SU-DHL-6 (cell line): ENCODE measurements around the gene IGFLR1.

Source experiments
- H2AFZ ChIP-seq: fragments of 200-600 bp; sonication (generic); 2 replicates; pipeline ENCODE4 v1.6.1; 2014; ENCODE audit warnings: low read depth, mild to moderate bottlenecking, moderate library complexity, mixed read lengths, antibody characterized with exemption, low read length; ENCODE audit not compliant: severe bottlenecking
- H3F3A ChIP-seq: fragments of 200-600 bp; shearing (Covaris generic); 2 replicates; pipeline ENCODE4 v1.6.0; 2016; ENCODE audit warnings: antibody characterized with exemption, mild to moderate bottlenecking; ENCODE audit not compliant: insufficient read depth
- H3K27ac ChIP-seq: fragments of 200-600 bp; sonication (generic); 2 replicates; pipeline ENCODE4 v1.5.1; 2016; ENCODE audit warnings: low read depth, mild to moderate bottlenecking, low read length, moderate library complexity, mixed read lengths
- H3K27me3 ChIP-seq: fragments of 200-600 bp; sonication (generic), shearing (Covaris generic); 2 replicates; pipeline ENCODE4 v1.6.0; 2014; ENCODE audit warnings: mild to moderate bottlenecking, low read length
- H3K36me3 ChIP-seq: fragments of 200-600 bp; sonication (generic); 2 replicates; pipeline ENCODE4 v1.6.1; 2014; ENCODE audit warnings: mild to moderate bottlenecking, low read length, mixed read lengths
- H3K4me2 ChIP-seq: fragments of 300-600, 200-600 bp; shearing (Covaris generic), sonication (generic); 2 replicates; pipeline ENCODE4 v1.6.0; 2014; ENCODE audit warnings: low read length, low read depth, mild to moderate bottlenecking; ENCODE audit not compliant: poor library complexity, severe bottlenecking
- H3K4me3 ChIP-seq: fragments of 200-600 bp; sonication (generic); 2 replicates; pipeline ENCODE4 v1.5.1; 2014; ENCODE audit warnings: antibody characterized with exemption, low read length, mild to moderate bottlenecking, mixed read lengths; ENCODE audit not compliant: insufficient read depth, poor library complexity, severe bottlenecking
- H3K79me2 ChIP-seq: fragments of 200-600 bp; sonication (generic); 2 replicates; pipeline ENCODE4 v1.6.1; 2014; ENCODE audit warnings: mild to moderate bottlenecking, low read length, moderate library complexity; ENCODE audit not compliant: insufficient read depth
- H3K9ac ChIP-seq: fragments of 200-600 bp; sonication (generic); 2 replicates; pipeline ENCODE4 v1.7.0; 2014; ENCODE audit warnings: mild to moderate bottlenecking, low read length
- H3K9me2 ChIP-seq: fragments of 200-600 bp; sonication (generic); replicated peaks from 2 replicates; pipeline ENCODE4 v1.6.1; 2014; ENCODE audit warnings: low read length; ENCODE audit not compliant: insufficient read depth
- H3K9me3 ChIP-seq: fragments of 200-600 bp; sonication (generic); 2 replicates; pipeline ENCODE4 v1.6.1; 2014; ENCODE audit warnings: low read length, mixed read lengths; ENCODE audit not compliant: insufficient read depth
- H4K20me1 ChIP-seq: fragments of 200-600 bp; sonication (generic); 2 replicates; pipeline ENCODE4 v1.6.1; 2014; ENCODE audit warnings: low read depth, mild to moderate bottlenecking, antibody characterized with exemption, low read length, moderate library complexity, mixed read lengths
- CTCF ChIP-seq: fragments of 200-600 bp; sonication (generic); IDR thresholded peaks from one replicate; pipeline ENCODE4 v1.5.1; 2017; ENCODE audit warnings: antibody characterized with exemption, mild to moderate bottlenecking, low read length, moderate library complexity; ENCODE audit not compliant: insufficient read depth, poor library complexity, severe bottlenecking
- EZH2phosphoT487 ChIP-seq: fragments of 200-600 bp; sonication (generic), shearing (Covaris generic); conservative IDR thresholded peaks from 2 replicates; pipeline ENCODE4 v1.6.1; 2018; ENCODE audit warnings: mild to moderate bottlenecking, antibody characterized with exemption, low read length, moderate library complexity, mixed read lengths

Gene IGFLR1

DNA sequence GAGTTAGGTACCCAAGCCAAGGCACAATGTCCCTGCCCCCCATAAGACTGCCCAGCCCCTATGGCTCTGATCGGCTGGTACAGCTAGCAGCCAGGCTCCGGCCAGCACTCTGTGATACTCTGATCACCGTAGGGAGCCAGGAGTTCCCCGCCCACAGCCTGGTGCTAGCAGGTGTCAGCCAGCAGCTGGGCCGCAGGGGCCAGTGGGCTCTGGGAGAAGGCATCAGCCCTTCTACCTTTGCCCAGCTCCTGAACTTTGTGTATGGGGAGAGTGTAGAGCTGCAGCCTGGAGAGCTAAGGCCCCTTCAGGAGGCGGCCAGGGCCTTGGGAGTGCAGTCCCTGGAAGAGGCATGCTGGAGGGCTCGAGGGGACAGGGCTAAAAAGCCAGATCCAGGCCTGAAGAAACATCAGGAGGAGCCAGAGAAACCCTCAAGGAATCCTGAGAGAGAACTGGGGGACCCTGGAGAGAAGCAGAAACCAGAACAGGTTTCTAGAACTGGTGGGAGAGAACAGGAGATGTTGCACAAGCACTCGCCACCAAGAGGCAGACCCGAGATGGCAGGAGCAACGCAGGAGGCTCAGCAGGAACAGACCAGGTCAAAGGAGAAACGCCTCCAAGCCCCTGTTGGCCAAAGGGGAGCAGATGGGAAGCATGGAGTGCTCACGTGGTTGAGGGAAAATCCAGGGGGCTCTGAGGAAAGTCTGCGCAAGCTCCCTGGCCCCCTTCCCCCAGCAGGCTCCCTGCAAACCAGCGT is 27.5 kb downstream of the IGFLR1 start:
- Histone ChIP-seq H3K9me2 (no peaks in the 10 kb centered on the region), H3K27ac (no peak overlapping the region), H3K27me3 (no peaks in the 10 kb centered on the region), H3K9me3 (no peaks in the 10 kb centered on the region), H3K9ac (no peak overlapping the region), H3K36me3 (no peaks in the 10 kb centered on the region), H3K4me3 (no peak overlapping the region), H4K20me1 (no peaks in the 10 kb centered on the region), H3K79me2 (peaks cover 17% of the 10 kb centered on the region), H3K4me2 (no peak overlapping the region), H2AFZ (no peak overlapping the region), H3F3A (no peaks in the 10 kb centered on the region)
- TF ChIP-seq EZH2phosphoT487, result no peak
- no peak for TF ChIP-seq CTCF

DNA sequence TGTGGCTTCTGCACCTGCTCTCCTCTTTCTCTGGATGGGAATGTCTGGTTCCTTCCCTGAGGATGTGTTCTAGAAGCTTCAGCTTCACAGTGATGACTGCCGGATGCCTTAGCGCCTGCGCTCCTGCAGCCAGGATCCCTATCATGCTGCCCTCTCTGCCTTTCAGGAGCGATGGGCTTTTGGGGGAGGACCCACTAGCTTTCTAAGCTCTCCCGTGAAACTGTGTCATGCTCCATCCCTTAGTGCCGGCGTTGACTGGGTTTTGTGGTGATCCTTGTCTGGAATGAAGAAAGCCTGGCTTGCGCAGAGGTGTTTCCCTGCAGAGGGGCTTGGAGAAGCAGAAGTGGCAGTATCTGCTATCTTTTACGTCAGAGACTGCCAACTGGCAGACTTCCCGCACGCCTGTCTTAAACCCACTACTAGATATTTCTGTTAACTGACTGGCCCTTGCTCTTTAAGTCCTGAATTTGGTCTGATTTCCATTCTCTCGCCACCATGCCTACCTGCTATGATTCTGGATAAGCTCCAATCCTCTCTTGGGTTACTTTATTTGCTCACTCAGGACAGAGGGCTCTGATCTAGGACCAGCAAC is 28.3 kb downstream of the IGFLR1 start:
- H4K20me1 ChIP-seq, result no peaks in the 10 kb centered on the region
- H2AFZ ChIP-seq, result no peak overlapping the region
- no peak overlapping the region for H3K4me3 ChIP-seq
- TF ChIP-seq CTCF, result no peak
- no peak for TF ChIP-seq EZH2phosphoT487
- no peak overlapping the region for H3K9ac ChIP-seq
- peaks cover 9% of the 10 kb centered on the region for H3K79me2 ChIP-seq
- no peaks in the 10 kb centered on the region for H3K9me2 ChIP-seq
- no peaks in the 10 kb centered on the region for H3F3A ChIP-seq
- H3K27me3 ChIP-seq, result no peaks in the 10 kb centered on the region
- H3K4me2 ChIP-seq, result no peak overlapping the region
- H3K27ac ChIP-seq, result no peak overlapping the region
- no peaks in the 10 kb centered on the region for H3K9me3 ChIP-seq
- no peaks in the 10 kb centered on the region for H3K36me3 ChIP-seq

GRCh38 chr19:35713506-35713850 is 28.8 kb downstream of the IGFLR1 start:
- no peaks in the 10 kb centered on the region for H3K9me2 ChIP-seq
- H3K4me3 ChIP-seq, result no peak overlapping the region
- no peak overlapping the region for H3K9ac ChIP-seq
- H4K20me1 ChIP-seq, result no peaks in the 10 kb centered on the region
- no peaks in the 10 kb centered on the region for H3K9me3 ChIP-seq
- no peaks in the 10 kb centered on the region for H3F3A ChIP-seq
- no peaks in the 10 kb centered on the region for H3K36me3 ChIP-seq
- no peak overlapping the region for H3K27ac ChIP-seq
- H3K27me3 ChIP-seq, result no peaks in the 10 kb centered on the region
- TF ChIP-seq EZH2phosphoT487 (no peak), CTCF (no peak)
- no peak overlapping the region for H2AFZ ChIP-seq
- no peak overlapping the region for H3K4me2 ChIP-seq
- peaks cover 4% of the 10 kb centered on the region for H3K79me2 ChIP-seq
